Stimulated activated effector memory CD8-positive, alpha-beta T cell treated with anti-CD3 and anti-CD28 coated beads, Interleukin-12 subunit alpha, Interleukin-12 subunit beta, amount 100 ng/mL, for 72 hours (primary cell): ENCODE data around the gene OR1J1.
A peak's percentile ranks its signal among the peaks of the same experiment; 100 is the strongest.

ENCODE experiments used
- ATAC-seq: fragments of 150-1000 bp; cut with Tn5 transposase; 2 replicates; pipeline ENCODE4 v1.10.0; 2021
- DNase-seq, 2 donors: peaks; one replicate each; pipeline ENCODE4 v3.0.0; 2021 to 2022; ENCODE audit warnings: low spot score in 2 of 2
- H3K27ac Mint-ChIP-seq: one replicate; pipeline ENCODE4 v1.8.0; 2022; ENCODE audit warnings: mild to moderate bottlenecking, mixed read lengths
- H3K36me3 Mint-ChIP-seq: one replicate; pipeline ENCODE4 v1.8.0; 2022; ENCODE audit warnings: mild to moderate bottlenecking, mixed read lengths
- H3K4me1 Mint-ChIP-seq: one replicate; pipeline ENCODE4 v1.8.0; 2022; ENCODE audit warnings: mixed read lengths
- H3K4me3 Mint-ChIP-seq: one replicate; pipeline ENCODE4 v1.8.0; 2022; ENCODE audit warnings: mild to moderate bottlenecking, mixed read lengths
- H3K9me3 Mint-ChIP-seq: one replicate; pipeline ENCODE4 v1.8.0; 2022; ENCODE audit warnings: mixed read lengths

The OR1J1 gene

GRCh38 chr9:122477826-122478225 is at the start of gene OR1J1:
Gene OR1J1 (minus strand): TSS chr9:122477926. CDS start chr9:122477926, 0 bp downstream.
- H3K4me3 Mint-ChIP-seq, result no peak within 1 kb of the TSS
- no peak within 1 kb of the TSS for H3K27ac Mint-ChIP-seq
- no peaks in the 10 kb centered on the region for H3K9me3 Mint-ChIP-seq
- no peak for ATAC-seq
- no peak for DNase-seq
- H3K4me1 Mint-ChIP-seq, result peaks cover 8% of the 10 kb centered on the region
- no peaks in the 10 kb centered on the region for H3K36me3 Mint-ChIP-seq

GRCh38 chr9:122527193-122527592 is 49.5 kb upstream of the OR1J1 start, which contains the start of gene OR1N1:
Gene OR1N1 (minus strand): TSS chr9:122527293. CDS start chr9:122527293, 0 bp downstream.
- no peak within 1 kb of the TSS for H3K4me3 Mint-ChIP-seq
- no peaks in the 10 kb centered on the region for H3K9me3 Mint-ChIP-seq
- H3K27ac Mint-ChIP-seq, result no peak within 1 kb of the TSS
- H3K4me1 Mint-ChIP-seq, result peaks cover 6% of the 10 kb centered on the region
- H3K36me3 Mint-ChIP-seq, result no peaks in the 10 kb centered on the region
- ATAC-seq (no peak), DNase-seq (no peak)

- no peak for DNase-seq
- Mint-ChIP-seq H3K27ac (no peak overlapping the region), H3K4me3 (no peak overlapping the region), H3K9me3 (no peaks in the 10 kb centered on the region), H3K4me1 (peaks cover 6% of the 10 kb centered on the region), H3K36me3 (no peaks in the 10 kb centered on the region)
- peak; percentile 82 for ATAC-seq
Measured at GRCh38 chr9:122526602-122527001, 48.9 kb upstream of the OR1J1 start.

- no peak overlapping the region for H3K4me3 Mint-ChIP-seq
- ATAC-seq (no peak), DNase-seq (no peak)
- H3K27ac Mint-ChIP-seq, result no peak overlapping the region
- no peaks in the 10 kb centered on the region for H3K4me1 Mint-ChIP-seq
- no peaks in the 10 kb centered on the region for H3K36me3 Mint-ChIP-seq
- no peaks in the 10 kb centered on the region for H3K9me3 Mint-ChIP-seq
Measured at GRCh38 chr9:122519376-122519775, 41.6 kb upstream of the OR1J1 start.

DNA sequence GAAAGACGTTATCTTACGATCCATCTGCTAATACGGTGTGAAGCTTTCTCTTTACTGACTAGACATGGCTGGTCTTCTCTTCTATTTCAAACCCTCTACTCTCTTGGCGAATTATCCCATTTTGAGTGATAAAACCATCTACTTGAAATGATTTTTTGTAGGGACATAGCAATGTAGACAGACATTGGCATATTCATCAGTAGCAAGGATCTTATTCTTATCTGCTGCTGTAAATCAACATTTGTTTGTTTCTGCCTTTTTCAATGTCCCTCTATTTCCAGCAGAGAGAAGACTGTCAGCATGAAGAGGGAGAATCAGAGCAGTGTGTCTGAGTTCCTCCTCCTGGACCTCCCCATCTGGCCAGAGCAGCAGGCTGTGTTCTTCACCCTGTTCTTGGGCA is 41.1 kb upstream of the OR1J1 start, which contains the start of gene OR1J4:
OR1J4 (plus strand) TSS at position 301 of the 400 bp plus-strand sequence; CDS start at position 301, 0 bp downstream.
- H3K4me3 Mint-ChIP-seq, result no peak within 1 kb of the TSS
- no peak within 1 kb of the TSS for H3K27ac Mint-ChIP-seq
- H3K9me3 Mint-ChIP-seq, result no peaks in the 10 kb centered on the region
- DNase-seq (no peak), ATAC-seq (no peak)
- no peaks in the 10 kb centered on the region for H3K4me1 Mint-ChIP-seq
- no peaks in the 10 kb centered on the region for H3K36me3 Mint-ChIP-seq

DNA sequence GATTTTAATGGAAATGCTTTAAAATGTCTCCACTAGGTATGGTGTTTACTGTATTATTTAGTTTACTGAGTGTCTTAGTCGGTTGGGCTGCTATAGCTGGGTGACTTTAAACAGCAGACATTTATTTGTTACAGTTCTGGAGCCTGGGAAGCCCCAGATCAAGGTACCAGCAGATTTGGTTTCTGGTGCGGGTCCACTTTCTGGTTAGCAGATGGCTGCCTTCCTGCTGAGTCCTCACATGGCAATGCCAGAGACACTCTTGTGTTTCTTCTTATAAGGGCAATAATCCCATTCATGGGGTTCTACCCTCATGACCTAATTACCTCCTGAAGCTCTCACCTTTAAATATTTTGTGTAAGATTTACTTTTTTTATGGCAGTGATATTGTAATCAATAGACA is 40.5 kb upstream of the OR1J1 start:
- no peak for DNase-seq
- no peaks in the 10 kb centered on the region for H3K4me1 Mint-ChIP-seq
- no peaks in the 10 kb centered on the region for H3K9me3 Mint-ChIP-seq
- H3K4me3 Mint-ChIP-seq, result no peak overlapping the region
- no peaks in the 10 kb centered on the region for H3K36me3 Mint-ChIP-seq
- no peak overlapping the region for H3K27ac Mint-ChIP-seq
- ATAC-seq, result no peak

DNA sequence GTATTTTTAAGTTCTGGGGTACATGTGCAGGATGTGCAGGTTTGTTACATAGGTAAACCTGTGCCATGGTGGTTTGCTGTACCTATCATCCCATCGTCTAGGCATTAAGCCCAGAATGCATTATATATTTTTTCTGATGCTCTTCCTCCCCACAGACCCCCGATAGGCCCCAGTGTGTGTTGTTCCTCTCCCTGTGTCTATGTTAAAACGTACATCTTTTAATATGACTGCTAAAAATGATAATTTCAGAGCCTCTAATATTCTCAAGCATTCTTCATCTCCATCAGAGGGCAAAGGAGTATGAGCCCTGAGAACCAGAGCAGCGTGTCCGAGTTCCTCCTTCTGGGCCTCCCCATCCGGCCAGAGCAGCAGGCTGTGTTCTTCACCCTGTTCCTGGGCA is 32.8 kb upstream of the OR1J1 start, which contains the start of gene OR1J2:
OR1J2 (plus strand) TSS at position 301 of the 400 bp plus-strand sequence; CDS start at position 301, 0 bp downstream.
- Mint-ChIP-seq H3K9me3 (no peaks in the 10 kb centered on the region), H3K4me1 (no peaks in the 10 kb centered on the region)

DNA sequence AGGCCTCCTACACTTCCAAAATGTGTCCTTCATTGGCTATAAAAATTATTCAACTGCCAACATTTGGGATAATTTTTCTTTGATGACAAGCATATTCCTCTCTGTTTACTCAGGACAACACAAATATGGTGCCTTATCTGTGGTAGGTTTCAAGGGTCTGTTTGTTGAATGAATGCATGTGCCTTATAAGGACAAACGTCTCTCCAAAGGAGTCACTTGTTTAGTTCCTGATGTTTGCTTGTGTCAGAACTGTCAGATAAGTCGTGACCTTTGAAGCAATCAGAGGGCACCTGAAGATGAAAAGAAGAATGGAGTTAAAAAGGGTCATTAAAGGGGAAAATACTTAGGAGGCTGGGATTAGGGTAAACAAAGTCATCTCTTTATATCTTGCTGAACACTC is 29.2 kb upstream of the OR1J1 start:
- Mint-ChIP-seq H3K27ac (no peak overlapping the region), H3K9me3 (no peaks in the 10 kb centered on the region), H3K4me1 (no peaks in the 10 kb centered on the region), H3K4me3 (no peak overlapping the region), H3K36me3 (no peaks in the 10 kb centered on the region)
- DNase-seq (no peak), ATAC-seq (no peak)

More for the DNA sequence above, 32.8 kb upstream of the OR1J1 start, which contains the start of gene OR1J2:
- H3K4me3 Mint-ChIP-seq, result no peak within 1 kb of the TSS
- H3K36me3 Mint-ChIP-seq, result no peaks in the 10 kb centered on the region
- DNase-seq (no peak), ATAC-seq (no peak)
- no peak within 1 kb of the TSS for H3K27ac Mint-ChIP-seq

DNA sequence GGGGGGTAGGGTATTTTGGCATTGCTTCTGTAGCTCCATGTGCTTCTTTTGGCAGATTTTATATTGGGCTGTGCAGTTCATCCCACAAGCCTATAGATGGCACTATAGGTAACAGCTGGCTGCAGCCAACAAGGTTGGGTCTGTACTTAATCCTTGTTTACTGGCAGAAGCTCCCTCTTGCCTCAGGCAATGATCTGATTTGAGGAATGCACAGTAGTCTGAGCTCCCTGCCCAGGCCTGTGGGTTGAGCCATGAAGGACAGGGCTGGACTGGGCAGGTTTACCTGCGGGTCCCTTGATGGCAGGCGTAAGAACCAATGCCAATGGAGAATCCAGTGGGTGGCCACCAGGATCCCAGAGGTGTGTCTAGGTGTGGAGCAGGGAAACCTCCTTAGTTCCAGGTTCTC is 21.2 kb upstream of the OR1J1 start:
- Mint-ChIP-seq H3K4me1 (no peaks in the 10 kb centered on the region), H3K4me3 (no peak overlapping the region), H3K9me3 (no peaks in the 10 kb centered on the region), H3K27ac (no peak overlapping the region), H3K36me3 (no peaks in the 10 kb centered on the region)
- DNase-seq, result no peak
- peak; percentile 51 for ATAC-seq

GRCh38 chr9:122479062-122479461 is 1.3 kb upstream of the OR1J1 start:
- H3K27ac Mint-ChIP-seq, result no peak overlapping the region
- peaks cover 8% of the 10 kb centered on the region for H3K4me1 Mint-ChIP-seq
- no peak overlapping the region for H3K4me3 Mint-ChIP-seq
- ATAC-seq (no peak), DNase-seq (no peak)
- no peaks in the 10 kb centered on the region for H3K36me3 Mint-ChIP-seq
- H3K9me3 Mint-ChIP-seq, result no peaks in the 10 kb centered on the region

DNA sequence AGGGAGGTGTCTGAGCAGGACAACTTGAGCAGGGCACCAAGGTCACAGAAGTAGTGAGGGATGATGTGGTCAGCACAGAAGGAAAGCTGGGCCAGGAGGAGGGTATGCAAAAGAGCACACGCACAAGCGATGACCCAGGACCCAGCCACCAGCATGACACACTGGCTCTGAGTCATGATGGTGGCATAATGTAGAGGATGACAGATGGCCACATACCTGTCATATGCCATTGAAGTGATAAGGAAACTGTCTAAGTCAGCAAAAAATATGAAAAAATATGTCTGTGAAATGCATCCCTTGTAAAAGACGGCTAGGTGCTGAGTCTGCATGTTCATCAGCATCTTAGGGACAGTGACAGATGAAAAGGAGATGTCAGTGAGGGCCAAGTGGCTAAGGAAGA is 380 bp downstream of the OR1J1 start:
- Mint-ChIP-seq H3K9me3 (no peaks in the 10 kb centered on the region), H3K4me1 (peaks cover 8% of the 10 kb centered on the region), H3K27ac (no peak overlapping the region), H3K36me3 (no peaks in the 10 kb centered on the region), H3K4me3 (no peak overlapping the region)
- no peak for DNase-seq
- peak; percentile 99 for ATAC-seq

DNA sequence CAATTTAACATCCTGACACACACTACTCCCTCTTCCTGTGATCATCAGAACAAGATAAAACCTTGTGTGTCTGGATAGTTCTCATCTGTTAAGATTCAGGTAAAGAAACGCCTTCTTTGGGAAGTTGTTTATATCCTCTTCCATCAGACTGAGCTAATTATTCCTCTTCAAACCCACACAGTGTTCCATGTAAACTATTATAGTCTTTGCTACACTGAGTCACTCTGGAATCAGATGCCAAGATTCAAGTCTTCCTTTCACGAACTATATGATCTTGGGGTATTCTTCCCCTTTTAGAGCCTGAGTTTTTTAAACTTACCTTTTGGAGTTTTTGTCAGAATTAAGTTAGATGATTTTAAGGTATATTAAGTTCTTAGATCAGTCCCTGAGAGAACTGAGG is 2.0 kb downstream of the OR1J1 start:
- no peaks in the 10 kb centered on the region for H3K36me3 Mint-ChIP-seq

DNA sequence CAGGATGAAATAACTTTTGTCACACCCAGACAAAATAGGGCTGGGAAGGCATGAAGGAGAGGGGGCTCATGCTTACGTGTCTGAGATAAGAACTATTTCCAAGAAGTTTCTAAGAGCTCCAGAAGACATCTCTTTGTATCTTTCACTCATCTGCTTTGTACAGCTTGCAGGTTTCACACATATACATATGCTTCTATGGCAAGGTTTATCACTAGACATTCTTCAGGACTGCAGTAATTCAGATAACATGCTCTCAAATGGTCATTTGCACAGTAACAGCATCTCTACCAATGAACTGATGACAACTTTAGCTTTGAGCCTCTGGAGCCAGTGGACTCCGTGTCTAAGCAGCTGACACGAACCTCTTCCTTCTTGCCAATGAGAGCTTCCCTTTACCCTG is 3.2 kb downstream of the OR1J1 start:
- ATAC-seq, result no peak
- DNase-seq, result no peak
- no peaks in the 10 kb centered on the region for H3K9me3 Mint-ChIP-seq
- H3K27ac Mint-ChIP-seq, result no peak overlapping the region
- no peaks in the 10 kb centered on the region for H3K36me3 Mint-ChIP-seq
- H3K4me1 Mint-ChIP-seq, result peaks cover 8% of the 10 kb centered on the region
- H3K4me3 Mint-ChIP-seq, result no peak overlapping the region

More for the DNA sequence above, 2.0 kb downstream of the OR1J1 start:
- Mint-ChIP-seq H3K4me3 (no peak overlapping the region), H3K27ac (no peak overlapping the region), H3K4me1 (peaks cover 8% of the 10 kb centered on the region), H3K9me3 (no peaks in the 10 kb centered on the region)
- ATAC-seq, result no peak
- DNase-seq, result no peak

- H3K9me3 Mint-ChIP-seq, result no peaks in the 10 kb centered on the region
- no peaks in the 10 kb centered on the region for H3K36me3 Mint-ChIP-seq
- ATAC-seq (no peak), DNase-seq (no peak)
- H3K27ac Mint-ChIP-seq, result no peak overlapping the region
- no peak overlapping the region for H3K4me3 Mint-ChIP-seq
- peaks cover 10% of the 10 kb centered on the region for H3K4me1 Mint-ChIP-seq
Measured at GRCh38 chr9:122468735-122469134, 9.0 kb downstream of the OR1J1 start.

DNA sequence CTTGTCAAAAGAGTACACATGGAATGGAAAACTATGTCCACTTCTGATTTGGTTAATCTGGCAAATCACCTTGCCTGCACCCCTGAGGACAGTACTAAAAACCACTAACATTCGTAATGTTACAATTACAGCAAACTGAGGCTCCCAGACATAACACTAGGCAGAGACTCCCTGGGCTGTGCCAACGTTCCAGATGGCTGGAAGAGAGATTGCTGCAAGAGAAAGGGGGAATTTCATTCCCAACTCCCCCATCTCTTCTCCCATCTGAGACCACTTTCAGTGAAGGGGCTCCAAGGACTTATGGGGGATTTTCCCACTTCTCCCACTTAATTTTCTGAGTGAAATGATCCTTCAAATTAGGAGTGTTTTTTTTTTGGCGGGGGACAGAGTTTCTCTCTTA is 11.3 kb downstream of the OR1J1 start:
- Mint-ChIP-seq H3K9me3 (no peaks in the 10 kb centered on the region), H3K4me3 (no peak overlapping the region), H3K4me1 (peaks cover 12% of the 10 kb centered on the region), H3K36me3 (no peaks in the 10 kb centered on the region), H3K27ac (no peak overlapping the region)
- ATAC-seq, result no peak
- DNase-seq, result no peak

DNA sequence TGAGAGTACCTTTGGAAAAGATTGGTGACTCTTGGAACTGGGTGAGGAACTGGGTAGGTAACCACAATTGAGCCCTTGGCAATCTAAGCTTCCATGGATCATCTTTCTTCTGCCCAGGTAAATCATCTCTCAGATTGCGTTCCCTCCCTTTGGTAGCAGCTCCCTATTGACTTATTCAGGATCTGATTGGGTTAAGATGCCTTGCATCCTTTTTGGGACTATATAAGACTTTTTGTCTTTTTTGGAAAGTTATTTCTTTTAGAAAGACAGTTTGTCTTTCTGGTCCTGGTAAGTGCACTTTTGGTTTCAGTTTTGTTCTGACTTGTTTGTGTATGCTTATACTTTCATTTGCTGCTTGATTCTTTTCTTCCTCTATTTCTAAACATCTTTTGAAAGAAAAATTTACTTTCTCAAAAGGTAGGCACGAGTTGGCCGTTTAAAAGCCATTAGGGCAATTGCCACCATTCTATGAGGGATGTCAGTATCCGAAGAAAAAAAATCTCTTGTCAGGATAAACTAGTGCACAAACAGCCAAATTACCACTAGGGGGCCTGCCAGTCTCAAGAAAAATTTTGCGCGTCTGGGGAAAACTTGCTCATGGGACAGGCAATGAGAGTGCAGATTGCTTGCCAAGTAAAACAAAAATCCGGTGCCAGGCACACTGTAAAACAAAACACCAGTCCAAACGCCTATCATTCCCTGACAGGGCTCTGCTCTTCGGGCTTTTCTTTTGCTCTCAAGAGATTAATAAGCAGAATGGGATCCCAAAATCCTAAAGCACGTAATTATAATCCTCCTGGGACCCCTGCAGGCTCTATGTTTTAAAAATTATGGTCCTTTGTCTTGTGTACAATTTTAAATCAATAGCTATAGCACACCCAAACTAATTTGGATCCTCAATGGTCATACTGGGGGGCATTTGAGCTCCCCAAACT is 12.8 kb downstream of the OR1J1 start:
- H3K27ac Mint-ChIP-seq, result peak overlapping the region; percentile 62
- peak; percentile 39 to 74 for DNase-seq
- H3K36me3 Mint-ChIP-seq, result no peaks in the 10 kb centered on the region

More for the DNA sequence above, 12.8 kb downstream of the OR1J1 start:
- Mint-ChIP-seq H3K9me3 (no peaks in the 10 kb centered on the region), H3K4me3 (peak overlapping the region; percentile 61), H3K4me1 (peaks cover 12% of the 10 kb centered on the region)
- ATAC-seq, result peak; percentile 75
